Astrocyte (in vitro differentiated cells and primary cell): Measurements from ENCODE around the gene UBP1. TPM values are rescaled to one million over a fixed set of nuclear protein-coding genes. Genes with fewer than 3 reads are reported as not detected.

Experiments
- DNase-seq: peaks from one replicate; pipeline ENCODE4 v3.0.0-alpha.2; 2010; ENCODE audit warnings: low read depth
- FAIRE-seq: peaks from 2 replicates; lab custom pipeline; 2011; peaks lifted over from hg19 to GRCh38; lab: Jason Lieb, UNC
- H2AFZ ChIP-seq: 2 replicates; pipeline ENCODE4 v1.6.0; 2012; ENCODE audit warnings: low read depth, low read length, inconsistent platforms
- H3K27ac ChIP-seq: 2 replicates; pipeline ENCODE4 v1.5.1; 2011; ENCODE audit warnings: low read depth, low read length, inconsistent platforms
- H3K27me3 ChIP-seq: 2 replicates; pipeline ENCODE4 v1.6.0; 2011; ENCODE audit warnings: low read length, inconsistent platforms; ENCODE audit not compliant: insufficient read depth
- H3K36me3 ChIP-seq: 2 replicates; pipeline ENCODE4 v1.5.1; 2011; ENCODE audit warnings: low read length, inconsistent platforms; ENCODE audit not compliant: insufficient read depth
- H3K4me1 ChIP-seq: 2 replicates; pipeline ENCODE4 v1.5.1; 2011; ENCODE audit warnings: low read length, inconsistent platforms; ENCODE audit not compliant: insufficient read depth
- H3K4me2 ChIP-seq: 2 replicates; pipeline ENCODE4 v1.6.0; 2012; ENCODE audit warnings: low read length, inconsistent platforms
- H3K4me3 ChIP-seq: 2 replicates; pipeline ENCODE4 v1.5.1; 2011; ENCODE audit warnings: low read depth, mild to moderate bottlenecking, low read length, inconsistent platforms; ENCODE audit not compliant: insufficient read depth
- H3K79me2 ChIP-seq: 2 replicates; pipeline ENCODE4 v1.6.0; 2012; ENCODE audit warnings: mild to moderate bottlenecking, low read length, inconsistent platforms; ENCODE audit not compliant: insufficient read depth
- H3K9ac ChIP-seq: 2 replicates; pipeline ENCODE4 v1.6.0; 2012; ENCODE audit warnings: mild to moderate bottlenecking, low read length, inconsistent platforms
- H3K9me3 ChIP-seq: 2 replicates; pipeline ENCODE4 v1.5.1; 2012; ENCODE audit warnings: low read depth, mild to moderate bottlenecking, low read length, inconsistent platforms; ENCODE audit not compliant: insufficient read depth
- H4K20me1 ChIP-seq: 2 replicates; pipeline ENCODE4 v1.6.0; 2012; ENCODE audit warnings: low read length, inconsistent platforms; ENCODE audit not compliant: insufficient read depth
- H3K27ac Mint-ChIP-seq: one replicate; pipeline ENCODE4 v1.8.0; 2021; ENCODE audit warnings: mild to moderate bottlenecking, mixed read lengths; ENCODE audit not compliant: unreplicated experiment
- H3K27me3 Mint-ChIP-seq: one replicate; pipeline ENCODE4 v1.8.0; 2021; ENCODE audit warnings: low read depth, mixed read lengths; ENCODE audit not compliant: unreplicated experiment
- H3K36me3 Mint-ChIP-seq: one replicate; pipeline ENCODE4 v1.8.0; 2021; ENCODE audit warnings: low read depth, mixed read lengths; ENCODE audit not compliant: unreplicated experiment
- H3K4me1 Mint-ChIP-seq: one replicate; pipeline ENCODE4 v1.8.0; 2021; ENCODE audit warnings: low read depth, mixed read lengths; ENCODE audit not compliant: unreplicated experiment
- H3K4me3 Mint-ChIP-seq: one replicate; pipeline ENCODE4 v1.8.0; 2021; ENCODE audit warnings: mild to moderate bottlenecking, moderate library complexity, mixed read lengths; ENCODE audit not compliant: unreplicated experiment
- H3K9me3 Mint-ChIP-seq: one replicate; pipeline ENCODE4 v1.8.0; 2021; ENCODE audit warnings: mild to moderate bottlenecking, mixed read lengths; ENCODE audit not compliant: unreplicated experiment
- EZH2 ChIP-seq: IDR thresholded peaks from 2 replicates; pipeline ENCODE4 v1.6.1; 2012; ENCODE audit warnings: mild to moderate bottlenecking, low read length, inconsistent platforms; ENCODE audit not compliant: insufficient read depth
- total RNA-seq: library from RNA; stranded (reverse); gene quantifications from 2 replicates; pipeline ENCODE4 v1.2.1, GENCODE V29; 2021
- TF ChIP-seq, protein P1 (sequence below): IDR thresholded peaks from 2 replicates; pipeline ENCODE4 v1.5.1; 2011; ENCODE audit warnings: low read depth, mild to moderate bottlenecking, inconsistent platforms, low read length, moderate library complexity; ENCODE audit not compliant: insufficient read depth

UBP1 gene
- total RNA-seq, 1 donor from 2014 or later, result 79.3 TPM

DNA sequence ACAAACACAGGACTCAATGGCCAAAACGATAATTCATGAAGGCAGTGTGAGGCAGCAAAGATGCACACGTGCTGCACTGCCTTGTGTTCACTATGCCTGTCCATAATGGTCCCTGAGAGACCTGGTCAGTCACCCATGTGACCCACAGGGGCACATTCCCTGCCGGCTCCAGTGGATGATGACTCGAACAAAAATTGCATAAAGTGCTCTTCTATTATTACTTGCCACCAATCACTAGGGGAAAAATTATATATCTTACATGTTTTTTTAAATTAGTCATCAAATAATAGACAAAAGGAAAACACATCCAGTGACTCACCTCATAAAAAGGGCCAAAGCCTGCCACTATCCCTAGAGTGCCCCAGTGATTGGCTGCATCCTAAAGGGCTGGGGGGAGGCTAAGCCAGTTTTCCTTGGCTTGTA, 47.5 kb downstream of the UBP1 start:
- Histone ChIP-seq H3K4me1 (peaks cover 25% of the 10 kb centered on the region), H3K4me2 (peak overlapping the region; percentile 67), H3K27ac (peak overlapping the region; percentile 69), H4K20me1 (no peaks in the 10 kb centered on the region), H2AFZ (no peak overlapping the region), H3K4me3 (no peak overlapping the region), H3K79me2 (peaks cover 16% of the 10 kb centered on the region), H3K9ac (peak overlapping the region; percentile 39), H3K36me3 (peaks cover 50% of the 10 kb centered on the region), H3K9me3 (no peaks in the 10 kb centered on the region), H3K27me3 (no peaks in the 10 kb centered on the region)
- Mint-ChIP-seq H3K9me3 (no peaks in the 10 kb centered on the region), H3K27me3 (no peaks in the 10 kb centered on the region), H3K4me1 (peaks cover 24% of the 10 kb centered on the region), H3K4me3 (peak overlapping the region; percentile 67), H3K27ac (peak overlapping the region; percentile 54), H3K36me3 (peaks cover 17% of the 10 kb centered on the region)
- DNase-seq (peak; percentile 90), FAIRE-seq (no peak)
- TF ChIP-seq EZH2, result no peak
- TF ChIP-seq, protein P1, sequence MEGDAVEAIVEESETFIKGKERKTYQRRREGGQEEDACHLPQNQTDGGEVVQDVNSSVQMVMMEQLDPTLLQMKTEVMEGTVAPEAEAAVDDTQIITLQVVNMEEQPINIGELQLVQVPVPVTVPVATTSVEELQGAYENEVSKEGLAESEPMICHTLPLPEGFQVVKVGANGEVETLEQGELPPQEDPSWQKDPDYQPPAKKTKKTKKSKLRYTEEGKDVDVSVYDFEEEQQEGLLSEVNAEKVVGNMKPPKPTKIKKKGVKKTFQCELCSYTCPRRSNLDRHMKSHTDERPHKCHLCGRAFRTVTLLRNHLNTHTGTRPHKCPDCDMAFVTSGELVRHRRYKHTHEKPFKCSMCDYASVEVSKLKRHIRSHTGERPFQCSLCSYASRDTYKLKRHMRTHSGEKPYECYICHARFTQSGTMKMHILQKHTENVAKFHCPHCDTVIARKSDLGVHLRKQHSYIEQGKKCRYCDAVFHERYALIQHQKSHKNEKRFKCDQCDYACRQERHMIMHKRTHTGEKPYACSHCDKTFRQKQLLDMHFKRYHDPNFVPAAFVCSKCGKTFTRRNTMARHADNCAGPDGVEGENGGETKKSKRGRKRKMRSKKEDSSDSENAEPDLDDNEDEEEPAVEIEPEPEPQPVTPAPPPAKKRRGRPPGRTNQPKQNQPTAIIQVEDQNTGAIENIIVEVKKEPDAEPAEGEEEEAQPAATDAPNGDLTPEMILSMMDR, result no peak

DNA sequence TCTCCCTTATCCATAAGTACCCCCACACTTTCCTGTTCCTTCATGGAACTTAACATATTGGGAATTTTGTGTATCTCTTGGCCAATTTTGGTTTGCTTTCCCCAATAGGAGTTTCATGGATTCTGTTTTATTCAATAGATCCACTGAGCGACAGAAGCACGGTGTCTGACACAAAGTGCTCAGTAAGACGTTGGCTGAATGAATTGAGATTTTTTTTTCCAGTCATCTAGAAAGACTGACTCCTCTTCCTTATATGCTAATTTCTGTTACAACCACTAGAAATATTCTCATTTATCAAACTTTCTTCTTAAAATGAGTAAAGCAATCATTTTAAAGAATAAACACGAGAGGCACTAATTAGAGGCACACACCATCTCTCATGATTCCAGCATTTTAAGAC, 48.1 kb downstream of the UBP1 start:
- peaks cover 17% of the 10 kb centered on the region for H3K36me3 Mint-ChIP-seq
- Histone ChIP-seq H2AFZ (no peak overlapping the region), H3K9ac (peak overlapping the region; percentile 13), H3K9me3 (no peaks in the 10 kb centered on the region), H4K20me1 (no peaks in the 10 kb centered on the region), H3K27me3 (no peaks in the 10 kb centered on the region), H3K4me3 (no peak overlapping the region), H3K27ac (peak overlapping the region; percentile 61), H3K79me2 (peaks cover 16% of the 10 kb centered on the region), H3K36me3 (peaks cover 46% of the 10 kb centered on the region), H3K4me2 (peak overlapping the region; percentile 13), H3K4me1 (peaks cover 25% of the 10 kb centered on the region)
- DNase-seq (no peak), FAIRE-seq (no peak)
- H3K9me3 Mint-ChIP-seq, result no peaks in the 10 kb centered on the region
- no peak for TF ChIP-seq EZH2
- TF ChIP-seq, protein P1, result no peak
- H3K27ac Mint-ChIP-seq, result peak overlapping the region; percentile 54
- no peaks in the 10 kb centered on the region for H3K27me3 Mint-ChIP-seq
- H3K4me3 Mint-ChIP-seq, result peak overlapping the region; percentile 67
- peaks cover 24% of the 10 kb centered on the region for H3K4me1 Mint-ChIP-seq

DNA sequence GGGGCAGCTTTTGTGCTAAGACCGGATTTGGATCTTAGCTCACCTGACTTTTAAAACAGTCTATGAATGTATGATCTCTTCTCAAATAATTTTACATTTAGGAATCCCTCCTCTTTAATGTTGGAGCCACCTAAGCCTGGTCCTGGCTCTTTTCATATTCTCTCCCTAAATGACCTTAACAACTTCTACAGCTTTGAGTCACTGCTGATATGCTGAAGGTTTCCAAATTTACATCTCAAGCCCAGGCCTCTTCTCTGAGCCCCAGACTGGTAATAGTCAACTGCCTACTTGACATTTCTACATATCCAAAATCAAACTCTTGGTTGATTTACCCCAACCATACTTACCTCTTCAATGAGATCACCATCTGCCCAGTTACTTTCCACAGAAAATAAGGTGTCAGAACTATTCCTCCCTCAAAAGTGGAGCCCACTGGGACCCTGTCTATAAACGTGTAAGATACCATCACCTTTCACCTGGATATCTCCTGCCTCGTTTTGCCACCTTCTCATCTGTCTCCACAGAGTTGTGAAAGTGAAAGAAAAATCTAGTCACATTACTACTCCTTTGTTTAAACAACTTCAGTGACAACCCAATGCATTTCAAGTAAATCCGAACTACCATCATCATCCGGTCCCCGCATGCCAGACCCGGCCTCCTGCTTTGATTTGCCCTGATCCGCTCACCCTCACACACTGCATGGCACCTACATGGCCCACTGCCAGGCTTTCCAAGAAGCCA, 48.8 kb downstream of the UBP1 start:
- Mint-ChIP-seq H3K4me1 (peaks cover 24% of the 10 kb centered on the region), H3K27ac (peak overlapping the region; percentile 54), H3K4me3 (no peak overlapping the region), H3K27me3 (no peaks in the 10 kb centered on the region), H3K36me3 (peaks cover 17% of the 10 kb centered on the region), H3K9me3 (no peaks in the 10 kb centered on the region)
- Histone ChIP-seq H3K9me3 (no peaks in the 10 kb centered on the region), H3K79me2 (peaks cover 13% of the 10 kb centered on the region), H3K9ac (no peak overlapping the region), H3K27me3 (no peaks in the 10 kb centered on the region), H3K4me1 (peaks cover 25% of the 10 kb centered on the region), H2AFZ (no peak overlapping the region), H3K27ac (peak overlapping the region; percentile 61), H4K20me1 (no peaks in the 10 kb centered on the region), H3K4me3 (no peak overlapping the region), H3K4me2 (no peak overlapping the region), H3K36me3 (peaks cover 46% of the 10 kb centered on the region)
- DNase-seq (no peak), FAIRE-seq (no peak)
- TF ChIP-seq, protein P1, result no peak
- no peak for TF ChIP-seq EZH2
